Esophagus squamous epithelium (tissue), 4 donors: ENCODE results near the gene LYAR.

ENCODE experiments used
- CTCF ChIP-seq, 6 experiments: fragments of 450-650 bp in 4 of 6; fragments of 200-600 bp in 2 of 6; sonication (generic) in 2 of 6; IDR thresholded peaks; one replicate each; pipeline ENCODE4 v1.5.1; 2016 to 2019; ENCODE audit warnings: antibody characterized with exemption in 6 of 6, mild to moderate bottlenecking in 4 of 6, moderate library complexity in 4 of 6
- POLR2A ChIP-seq, 4 donors: fragments of 450-650 bp; IDR thresholded peaks; one replicate each; pipeline ENCODE4 v1.6.1; 2017; ENCODE audit warnings: antibody characterized with exemption in 4 of 4, mild to moderate bottlenecking in 4 of 4, moderate library complexity in 3 of 4

DNA sequence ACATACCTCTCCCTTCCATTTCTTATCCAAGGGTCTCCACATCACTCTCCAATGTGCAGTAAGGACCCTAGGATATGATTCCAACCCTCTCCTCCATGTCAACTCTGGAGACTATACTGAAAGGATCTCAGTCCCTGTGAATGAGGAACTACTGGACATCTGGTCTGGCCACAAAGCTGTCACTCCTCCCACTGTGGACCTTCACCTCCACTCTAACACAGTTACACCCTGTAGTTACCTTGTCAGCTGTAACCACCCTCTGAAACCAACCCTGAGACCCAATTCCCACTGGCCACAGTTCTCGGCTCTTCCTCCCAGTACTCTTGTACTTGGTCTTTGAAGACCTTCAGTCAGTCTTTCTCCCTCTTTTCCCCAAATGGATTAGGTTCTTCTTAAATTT is 44.8 kb downstream of the LYAR start:
- TF ChIP-seq CTCF (IDR thresholded peaks at IDR 0.05): no peak
- no peak for TF ChIP-seq POLR2A (IDR thresholded peaks at IDR 0.05)
